ENCODE data around the gene ITPR2.
A peak's percentile ranks its signal among the peaks of the same experiment; 100 is the strongest.

Gene ITPR2

DNA sequence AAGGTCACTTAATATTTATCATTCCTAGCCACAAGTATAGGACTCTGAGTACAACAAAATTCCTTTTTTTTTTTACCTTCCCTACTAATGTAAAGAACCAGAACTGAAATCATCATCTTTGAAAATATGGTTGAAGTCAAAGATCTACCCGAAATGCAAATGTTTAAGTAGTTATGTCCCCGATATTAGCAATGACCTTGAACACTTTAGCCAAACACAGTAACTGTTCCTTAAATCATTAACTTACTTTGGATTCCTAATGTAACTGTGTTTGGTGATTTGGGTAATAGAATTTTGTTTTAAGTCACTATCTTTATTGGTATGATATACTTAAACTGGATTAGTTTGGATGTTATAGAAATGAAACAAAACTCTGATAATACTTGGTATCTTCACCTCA lies 14.4 kb downstream of the ITPR2 start:
- no peak for DNase-seq

GRCh38 chr12:26818201-26818600 lies 14.8 kb downstream of the ITPR2 start:
- no peak for DNase-seq

GRCh38 chr12:26817183-26817591 lies 15.8 kb downstream of the ITPR2 start:
- DNase-seq: peak; percentile 78

- no peak for DNase-seq
These were observed 19.2 kb downstream of the ITPR2 start for GRCh38 chr12:26813812-26814211.

DNA sequence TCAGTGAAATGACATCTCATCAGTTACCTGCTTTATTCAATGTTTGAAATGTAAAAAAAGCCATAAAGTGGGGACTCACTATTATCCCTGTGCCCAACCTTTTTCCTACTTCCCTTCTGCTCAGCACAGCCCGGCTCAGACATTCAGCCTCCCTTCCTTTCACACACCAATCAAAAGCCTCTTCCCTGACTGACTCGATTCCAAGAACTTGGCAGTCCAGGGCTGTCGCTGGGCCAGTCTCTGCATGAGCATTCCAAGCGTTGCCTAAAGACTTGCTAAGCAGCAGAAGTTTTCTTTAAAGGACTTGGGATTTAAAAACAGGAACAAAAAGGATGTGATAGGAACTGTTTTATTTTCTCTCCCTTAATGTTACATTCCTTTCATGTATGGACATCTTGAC lies 22.7 kb downstream of the ITPR2 start:
- no peak for DNase-seq

GRCh38 chr12:26809611-26810285 lies 23.2 kb downstream of the ITPR2 start:
- DNase-seq: no peak

DNA sequence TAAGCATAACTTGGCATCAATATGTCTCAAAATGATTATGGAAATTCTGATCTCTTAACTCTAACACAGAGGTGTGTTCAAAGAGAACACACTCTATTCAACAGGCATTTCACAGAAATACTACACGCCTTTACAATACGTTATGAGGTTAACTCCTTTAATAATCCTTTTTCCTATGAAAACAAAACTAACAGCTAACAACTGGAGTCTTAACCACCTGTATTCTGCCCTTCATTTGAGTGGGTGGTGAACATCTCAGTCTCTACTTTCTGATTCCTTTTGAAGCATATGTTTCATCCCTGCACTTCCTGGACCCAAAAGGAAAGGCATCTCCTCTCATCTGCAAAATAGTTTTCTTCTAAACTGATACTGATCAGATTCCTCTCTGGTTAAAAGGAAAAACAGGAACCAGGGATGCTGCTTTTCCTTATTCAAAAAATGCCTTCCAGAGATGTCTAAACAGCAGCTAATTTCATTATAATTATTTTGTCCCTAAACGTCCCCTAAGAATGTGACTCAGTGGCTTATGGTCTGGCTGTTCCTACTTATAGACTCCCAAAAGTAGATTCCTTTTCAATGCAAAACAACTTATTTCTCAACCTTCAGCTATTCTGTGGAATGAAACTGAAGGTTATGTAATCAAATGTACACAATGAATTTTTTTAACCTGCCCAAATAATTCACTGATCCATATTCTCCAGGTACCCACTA lies 24.1 kb downstream of the ITPR2 start:
- DNase-seq: no peak

DNA sequence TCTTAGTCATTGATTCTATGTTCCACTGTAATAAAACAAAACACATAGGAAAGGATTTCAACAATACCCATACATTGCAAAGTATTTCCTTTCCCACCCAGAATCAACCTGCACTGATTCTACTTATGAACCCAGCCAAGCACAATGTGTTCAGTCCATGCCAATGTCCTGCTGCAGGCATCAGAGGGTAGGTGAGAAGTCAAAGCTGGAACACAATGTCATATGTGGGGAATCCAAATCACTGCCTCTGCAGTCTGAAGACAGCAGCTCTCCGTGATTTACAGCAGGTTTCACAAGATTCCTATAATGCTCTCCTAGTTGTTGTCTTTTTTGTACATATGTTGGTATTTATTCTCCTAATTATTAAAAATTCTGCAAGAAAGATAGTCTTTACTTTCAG lies 25.7 kb downstream of the ITPR2 start:
- no peak for DNase-seq

GRCh38 chr12:26806556-26806955 lies 26.4 kb downstream of the ITPR2 start:
- no peak for DNase-seq

DNA sequence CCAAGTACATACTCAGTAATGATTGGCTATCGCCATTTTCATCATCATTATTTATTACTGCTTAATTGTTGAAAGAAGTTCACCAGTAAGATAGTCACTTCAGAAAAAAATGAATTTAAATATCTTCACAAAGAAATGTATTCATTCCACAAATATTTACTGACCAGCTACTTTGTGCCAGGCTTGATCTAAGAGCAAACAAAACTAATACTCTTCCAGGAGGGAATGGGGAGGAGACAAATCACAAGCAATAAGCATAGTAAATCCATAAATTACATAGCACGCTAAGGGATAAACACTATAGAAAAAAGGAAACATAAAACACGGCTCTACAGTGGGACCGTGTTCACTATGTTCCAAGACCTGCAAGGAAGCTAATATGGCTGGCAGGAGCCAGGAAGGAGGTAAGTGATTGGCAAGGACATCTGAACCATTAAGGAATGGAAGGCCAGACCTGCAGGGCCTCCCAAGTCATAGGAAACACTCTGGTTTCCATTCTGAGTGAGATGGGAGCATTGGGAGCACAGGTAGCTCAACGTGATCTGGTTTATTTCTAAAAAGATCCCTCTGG lies 27.5 kb downstream of the ITPR2 start:
- DNase-seq: no peak

DNA sequence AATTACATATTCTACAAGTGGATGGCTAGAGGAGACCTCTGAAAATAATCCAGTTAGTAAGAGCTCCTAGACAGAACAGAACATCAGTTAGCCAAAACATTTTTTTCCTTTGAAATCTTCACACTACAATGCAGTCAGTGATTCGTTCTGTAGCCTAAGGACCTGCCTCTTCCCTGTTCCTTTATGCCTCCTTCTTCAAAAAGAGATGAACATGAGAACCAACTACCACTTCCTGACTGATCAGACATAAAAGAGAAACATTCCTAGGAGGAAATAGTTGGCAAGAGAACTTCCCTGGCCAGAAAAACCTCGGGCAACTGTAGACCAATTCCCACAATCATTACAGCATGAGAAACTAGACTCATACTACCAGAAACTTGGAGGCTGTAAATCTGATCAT lies 29.4 kb downstream of the ITPR2 start:
- DNase-seq: no peak

DNA sequence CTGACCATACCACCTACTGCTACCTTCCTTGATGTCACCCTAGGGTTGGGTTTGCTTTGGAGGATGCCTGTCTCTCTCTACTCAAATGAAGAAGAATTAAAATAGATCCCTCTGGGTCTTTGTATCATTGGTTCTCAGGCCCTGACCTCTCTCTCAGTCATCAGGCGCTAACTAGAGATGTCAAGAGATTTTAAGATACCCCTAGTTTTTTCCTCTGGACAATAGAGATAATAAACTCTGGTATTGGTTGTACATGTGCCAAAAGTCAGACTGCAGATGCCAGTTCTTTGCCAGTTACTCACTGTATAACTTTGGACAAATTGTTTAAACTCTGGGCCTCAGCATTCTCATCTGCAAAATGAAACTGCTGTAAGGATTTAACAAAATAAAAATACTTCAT lies 31.5 kb downstream of the ITPR2 start:
- DNase-seq: no peak

DNA sequence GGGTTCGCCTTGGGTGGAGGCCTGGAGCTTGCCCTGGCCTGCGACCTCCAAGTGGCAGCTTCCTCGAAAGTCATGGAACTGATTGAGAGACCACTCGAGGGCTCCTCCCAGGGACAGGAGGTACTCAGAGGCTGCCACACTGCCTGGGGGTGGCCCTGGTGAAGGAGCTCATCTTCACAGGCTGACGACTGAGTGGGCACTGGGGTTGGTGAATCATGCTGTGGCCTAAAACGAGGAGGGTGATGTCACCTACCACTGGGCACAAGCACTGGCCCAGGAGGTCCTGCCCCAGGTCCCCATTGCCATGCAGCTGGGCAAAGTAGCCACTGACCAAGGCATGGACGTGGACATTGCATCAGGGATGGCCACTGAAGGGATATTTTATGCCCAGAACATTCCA lies 32.1 kb downstream of the ITPR2 start:
- no peak for DNase-seq

GRCh38 chr12:26800347-26800746 lies 32.6 kb downstream of the ITPR2 start:
- no peak for DNase-seq

- DNase-seq: peak; percentile 35
These were observed 33.3 kb downstream of the ITPR2 start for GRCh38 chr12:26799741-26800140.

- DNase-seq: no peak
These were observed 34.4 kb downstream of the ITPR2 start for GRCh38 chr12:26798640-26799039.

DNA sequence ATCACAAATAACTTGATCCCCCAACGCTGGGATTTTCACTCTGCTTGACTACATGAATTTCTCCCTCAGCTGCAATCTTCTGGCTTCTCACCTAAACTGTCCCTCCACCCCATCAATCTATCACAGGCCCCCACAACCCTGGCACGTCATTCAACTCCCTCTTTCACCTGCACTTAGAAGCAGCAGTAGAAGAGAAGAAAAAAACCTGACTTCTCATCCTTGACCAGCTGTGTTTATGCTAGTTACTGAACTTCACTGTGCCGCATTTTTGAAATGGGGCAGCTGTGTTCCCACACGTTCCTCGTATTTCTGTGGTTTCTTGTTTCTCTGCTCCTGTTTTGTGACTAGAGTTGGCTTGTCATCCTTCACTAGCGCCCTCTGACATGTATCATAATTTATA lies 35.0 kb downstream of the ITPR2 start:
- peak; percentile 76 for DNase-seq

DNA sequence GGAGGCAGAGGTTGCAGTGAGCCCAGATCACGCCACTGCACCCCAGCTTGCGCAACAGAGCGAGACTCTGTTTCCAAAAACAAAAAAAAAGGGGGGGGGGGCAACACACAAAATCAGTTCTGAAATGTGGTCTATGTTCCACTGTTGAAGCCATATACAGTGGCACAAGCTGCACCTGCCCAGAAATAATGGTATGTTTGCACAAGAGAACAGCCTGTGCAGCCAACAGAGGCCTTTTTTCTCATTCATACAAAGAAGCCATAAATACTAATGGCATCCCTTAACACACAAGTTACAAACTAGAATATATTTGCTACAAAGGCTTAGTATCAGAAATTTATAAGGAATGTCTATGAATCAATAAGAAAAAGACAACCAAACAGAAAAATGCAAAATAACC lies 37.1 kb downstream of the ITPR2 start:
- DNase-seq: no peak

- peak; percentile 21 for DNase-seq
These were observed 41.6 kb downstream of the ITPR2 start for GRCh38 chr12:26791301-26791791.

- DNase-seq: no peak
These were observed 42.4 kb downstream of the ITPR2 start for GRCh38 chr12:26790645-26790994.

GRCh38 chr12:26789731-26790644 lies 43.0 kb downstream of the ITPR2 start:
- no peak for DNase-seq

- no peak for DNase-seq
These were observed 46.0 kb downstream of the ITPR2 start for GRCh38 chr12:26786865-26787514.

- DNase-seq: no peak
These were observed 46.5 kb downstream of the ITPR2 start for GRCh38 chr12:26786491-26786864.
